Activated CD4-positive, alpha-beta T cell treated with anti-CD3 and anti-CD28 coated beads, Interleukin-2, amount 10 ng/mL, durations not matched to agents 7 days and 5 days (primary cell): ENCODE results near the gene TMIGD2. TPM values are rescaled to one million over a fixed set of nuclear protein-coding genes. Genes with fewer than 3 reads are reported as not detected.
A peak's percentile ranks its signal among the peaks of the same experiment; 100 is the strongest.
"Not testable (repeated sequence)": the region's sequence is repeated elsewhere in the genome, so short reads cannot be mapped to it uniquely, and the experiment has no call there.

ENCODE experiments used
- CTCF ChIA-PET: fragments of 350-600 bp; sonication (Branson Sonifier 250); formaldehyde crosslinking; loops from one replicate; lab custom pipeline; 2021; ENCODE audit warnings: antibody characterized with exemption; lab: Charles Lee
- POLR2A ChIA-PET: fragments of 350-600 bp; sonication (Branson Sonifier 250); formaldehyde crosslinking; loops from one replicate; lab custom pipeline; 2021; ENCODE audit warnings: antibody characterized with exemption; lab: Charles Lee
- DNase-seq: peaks from one replicate; pipeline ENCODE4 v3.0.0-alpha.2; 2020
- H3K27ac Mint-ChIP-seq: one replicate; pipeline ENCODE4 v1.8.0; 2021; ENCODE audit warnings: mild to moderate bottlenecking, moderate library complexity, mixed read lengths
- H3K27me3 Mint-ChIP-seq: one replicate; pipeline ENCODE4 v1.8.0; 2021; ENCODE audit warnings: mixed read lengths
- H3K36me3 Mint-ChIP-seq: one replicate; pipeline ENCODE4 v1.8.0; 2021; ENCODE audit warnings: low read depth, mixed read lengths
- H3K4me1 Mint-ChIP-seq: one replicate; pipeline ENCODE4 v1.8.0; 2021; ENCODE audit warnings: mixed read lengths
- H3K4me3 Mint-ChIP-seq: one replicate; pipeline ENCODE4 v1.8.0; 2021; ENCODE audit warnings: mild to moderate bottlenecking, moderate library complexity, mixed read lengths
- H3K9me3 Mint-ChIP-seq: one replicate; pipeline ENCODE4 v1.8.0; 2021; ENCODE audit warnings: mixed read lengths
- total RNA-seq, 2 experiments: library from RNA; stranded (reverse); gene quantifications; one replicate each; pipeline ENCODE4 v1.2.3, GENCODE V29; 2021

Gene TMIGD2
- total RNA-seq, 2 experiments from 2014 or later: 45.4 to 48.7 TPM

GRCh38 chr19:4288091-4288777, 14.0 kb downstream of the TMIGD2 start:
- no peak overlapping the region for H3K27ac Mint-ChIP-seq
- no peak for DNase-seq
- H3K4me1 Mint-ChIP-seq: peaks cover 5% of the 10 kb centered on the region
- no peaks in the 10 kb centered on the region for H3K9me3 Mint-ChIP-seq
- H3K4me3 Mint-ChIP-seq: no peak overlapping the region
- ChIA-PET CTCF (no interaction called here), POLR2A (no interaction called here)
- no peaks in the 10 kb centered on the region for H3K27me3 Mint-ChIP-seq
- H3K36me3 Mint-ChIP-seq: no peaks in the 10 kb centered on the region

GRCh38 chr19:4286141-4286540, 16.0 kb downstream of the TMIGD2 start:
- H3K27me3 Mint-ChIP-seq, CTCF ChIA-PET, H3K27ac Mint-ChIP-seq, H3K9me3 Mint-ChIP-seq, H3K36me3 Mint-ChIP-seq, H3K4me1 Mint-ChIP-seq, H3K4me3 Mint-ChIP-seq, DNase-seq: not testable (repeated sequence)
- POLR2A ChIA-PET: interaction anchor here (0.7 kb wide), 1 partner anchor 59 kb away, joined by 6 read pairs; no protein-coding TSS in a partner anchor

GRCh38 chr19:4284974-4285373, 17.2 kb downstream of the TMIGD2 start:
- Mint-ChIP-seq H3K36me3 (no peaks in the 10 kb centered on the region), H3K27ac (no peak overlapping the region)
- CTCF ChIA-PET: no interaction called here

GRCh38 chr19:4284176-4284958, 17.8 kb downstream of the TMIGD2 start:
- ChIA-PET CTCF (no interaction called here), POLR2A (no interaction called here)
- no peak overlapping the region for H3K27ac Mint-ChIP-seq
- H3K4me1 Mint-ChIP-seq: peaks cover 7% of the 10 kb centered on the region
- H3K9me3 Mint-ChIP-seq: no peaks in the 10 kb centered on the region
- no peaks in the 10 kb centered on the region for H3K36me3 Mint-ChIP-seq
- H3K4me3 Mint-ChIP-seq: no peak overlapping the region
- no peak for DNase-seq
- H3K27me3 Mint-ChIP-seq: peaks cover 17% of the 10 kb centered on the region

More at GRCh38 chr19:4284974-4285373, 17.2 kb downstream of the TMIGD2 start:
- DNase-seq: no peak
- Mint-ChIP-seq H3K4me3 (no peak overlapping the region), H3K27me3 (peaks cover 14% of the 10 kb centered on the region), H3K9me3 (no peaks in the 10 kb centered on the region), H3K4me1 (peaks cover 5% of the 10 kb centered on the region)
- POLR2A ChIA-PET: no interaction called here

- DNase-seq: no peak
- POLR2A ChIA-PET: no interaction called here
- CTCF ChIA-PET: interaction anchor here (5.9 kb wide), 1 partner anchor 12 kb away, joined by 21 read pairs; no protein-coding TSS in a partner anchor
- Mint-ChIP-seq H3K9me3 (no peaks in the 10 kb centered on the region), H3K27me3 (peaks cover 27% of the 10 kb centered on the region), H3K27ac (no peak overlapping the region), H3K4me1 (peaks cover 4% of the 10 kb centered on the region), H3K36me3 (no peaks in the 10 kb centered on the region), H3K4me3 (no peak overlapping the region)
These were observed 22.4 kb downstream of the TMIGD2 start for GRCh38 chr19:4279530-4280422.

- CTCF ChIA-PET: interaction anchor here (5.9 kb wide), 1 partner anchor 12 kb away, joined by 21 read pairs; no protein-coding TSS in a partner anchor
- POLR2A ChIA-PET: no interaction called here
- Mint-ChIP-seq H3K9me3 (no peaks in the 10 kb centered on the region), H3K27me3 (peaks cover 27% of the 10 kb centered on the region), H3K36me3 (no peaks in the 10 kb centered on the region), H3K4me3 (no peak overlapping the region), H3K27ac (no peak overlapping the region), H3K4me1 (peaks cover 2% of the 10 kb centered on the region)
- no peak for DNase-seq
These were observed 23.0 kb downstream of the TMIGD2 start for GRCh38 chr19:4279267-4279529.

GRCh38 chr19:4278419-4279266, 23.5 kb downstream of the TMIGD2 start, which contains the start of gene SHD:
Gene SHD (plus strand): TSS chr19:4279266. CDS start chr19:4280064, 798 bp downstream.
- no peak for DNase-seq
- peaks cover 27% of the 10 kb centered on the region for H3K27me3 Mint-ChIP-seq
- peaks cover 2% of the 10 kb centered on the region for H3K4me1 Mint-ChIP-seq
- no peaks in the 10 kb centered on the region for H3K36me3 Mint-ChIP-seq
- ChIA-PET CTCF (interaction anchor here (1.3 to 5.9 kb wide), 2 partner anchors 11 to 47 kb away, joined by 3 to 21 read pairs; no protein-coding TSS in a partner anchor), POLR2A (interaction anchor here (0.7 kb wide), 1 partner anchor 148 kb away, joined by 3 read pairs; no protein-coding TSS in a partner anchor)
- H3K27ac Mint-ChIP-seq: no peak within 1 kb of the TSS
- H3K4me3 Mint-ChIP-seq: no peak within 1 kb of the TSS
- no peaks in the 10 kb centered on the region for H3K9me3 Mint-ChIP-seq

- peaks cover 27% of the 10 kb centered on the region for H3K27me3 Mint-ChIP-seq
- H3K27ac Mint-ChIP-seq: no peak overlapping the region
- no peak overlapping the region for H3K4me3 Mint-ChIP-seq
- H3K4me1 Mint-ChIP-seq: peaks cover 2% of the 10 kb centered on the region
- ChIA-PET POLR2A (interaction anchor here (0.7 kb wide), 1 partner anchor 148 kb away, joined by 3 read pairs; no protein-coding TSS in a partner anchor), CTCF (interaction anchor here (1.2 to 5.9 kb wide), 3 partner anchors 11 to 47 kb away, joined by 3 to 21 read pairs (median 3); no protein-coding TSS in a partner anchor)
- H3K9me3 Mint-ChIP-seq: no peaks in the 10 kb centered on the region
- no peak for DNase-seq
- no peaks in the 10 kb centered on the region for H3K36me3 Mint-ChIP-seq
These were observed 24.2 kb downstream of the TMIGD2 start for GRCh38 chr19:4278010-4278409.

- H3K27me3 Mint-ChIP-seq: peaks cover 27% of the 10 kb centered on the region
- H3K9me3 Mint-ChIP-seq: no peaks in the 10 kb centered on the region
- peaks cover 2% of the 10 kb centered on the region for H3K4me1 Mint-ChIP-seq
- POLR2A ChIA-PET: no interaction called here
- peaks cover under 1% of the 10 kb centered on the region for H3K36me3 Mint-ChIP-seq
- no peak overlapping the region for H3K27ac Mint-ChIP-seq
- H3K4me3 Mint-ChIP-seq: no peak overlapping the region
- CTCF ChIA-PET: interaction anchor here (0.8 to 5.9 kb wide), 3 partner anchors 10 to 75 kb away, joined by 3 to 21 read pairs (median 3); no protein-coding TSS in a partner anchor
- no peak for DNase-seq
These were observed 24.9 kb downstream of the TMIGD2 start for GRCh38 chr19:4277191-4277696.

- H3K4me3 Mint-ChIP-seq, DNase-seq, H3K4me1 Mint-ChIP-seq, POLR2A ChIA-PET, H3K9me3 Mint-ChIP-seq, H3K36me3 Mint-ChIP-seq, H3K27ac Mint-ChIP-seq: not testable (repeated sequence)
- peaks cover 10% of the 10 kb centered on the region for H3K27me3 Mint-ChIP-seq
- CTCF ChIA-PET: interaction anchor here (0.6 to 1.2 kb wide), 4 partner anchors 11 to 602 kb away, joined by 3 to 5 read pairs (median 3); no protein-coding TSS in a partner anchor
These were observed 27.9 kb downstream of the TMIGD2 start for GRCh38 chr19:4274321-4274686.

- no peak for DNase-seq
- H3K9me3 Mint-ChIP-seq: no peaks in the 10 kb centered on the region
- peak overlapping the region; percentile 41 for H3K27ac Mint-ChIP-seq
- no peak overlapping the region for H3K4me3 Mint-ChIP-seq
- no peaks in the 10 kb centered on the region for H3K4me1 Mint-ChIP-seq
- ChIA-PET CTCF (no interaction called here), POLR2A (no interaction called here)
- peaks cover 3% of the 10 kb centered on the region for H3K27me3 Mint-ChIP-seq
- H3K36me3 Mint-ChIP-seq: peaks cover 14% of the 10 kb centered on the region
These were observed 29.3 kb downstream of the TMIGD2 start for GRCh38 chr19:4272894-4273293.
